ENCODE data around the gene TRPC5OS.

TRPC5OS gene

DNA sequence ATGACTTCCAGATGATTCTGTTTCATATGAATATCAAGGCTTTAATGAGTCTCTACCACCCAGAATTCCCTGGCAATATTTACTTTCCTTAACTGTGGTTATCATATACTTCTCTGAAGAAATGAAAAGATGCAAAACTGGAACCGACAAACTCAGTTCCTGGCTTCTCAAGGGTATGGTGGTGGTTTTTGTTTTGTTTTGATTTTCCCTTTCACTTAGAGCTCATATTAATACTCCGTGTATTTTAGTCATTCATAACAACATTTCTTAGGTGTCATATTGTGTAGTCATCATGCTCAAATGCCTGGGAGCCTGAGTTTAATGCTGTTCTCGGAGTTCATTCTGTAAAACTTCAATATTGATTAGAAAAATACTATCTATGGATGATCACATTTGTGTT, 665 bp downstream of the TRPC5OS start:
- Histone ChIP-seq H3K36me3 (replicated peaks; ENCODE audit: insufficient read depth, low read length) (no peaks in the 10 kb centered on the region), H3F3A (ENCODE audit: insufficient read depth, low read length) (no peaks in the 10 kb centered on the region), H3K9ac (ENCODE audit: low read length) (no peak overlapping the region), H3K4me2 (ENCODE audit: low read depth, low read length) (no peak overlapping the region), H3K4me3 (ENCODE audit: low read length) (no peak overlapping the region), H3K9me3 (replicated peaks; ENCODE audit: insufficient read depth, low read length) (no peaks in the 10 kb centered on the region), H3K79me2 (ENCODE audit: low read length) (no peaks in the 10 kb centered on the region), H3K4me1 (ENCODE audit: low read length) (no peaks in the 10 kb centered on the region), H2AFZ (ENCODE audit: low read length) (no peak overlapping the region), H4K20me1 (ENCODE audit: insufficient read depth, low read length) (no peaks in the 10 kb centered on the region), H3K9me2 (replicated peaks; ENCODE audit: insufficient read depth, low read length) (no peaks in the 10 kb centered on the region), H3K27me3 (replicated peaks; ENCODE audit: insufficient read depth, low read length) (no peaks in the 10 kb centered on the region), H3K27ac (ENCODE audit: low read length) (no peak overlapping the region)
- no peak for DNase-seq
- TF ChIP-seq EZH2phosphoT487 (IDR thresholded peaks at IDR 0.05; ENCODE audit: low read length) (no peak), CTCF (IDR thresholded peaks at IDR 0.05; ENCODE audit: low read length) (no peak), EZH2 (optimal IDR thresholded peaks at IDR 0.05; ENCODE audit: low read depth, low read length) (no peak)

GRCh38 chrX:111877681-111878080, 1.7 kb downstream of the TRPC5OS start:
- Histone ChIP-seq H2AFZ (ENCODE audit: low read length) (no peak overlapping the region), H3F3A (ENCODE audit: insufficient read depth, low read length) (no peaks in the 10 kb centered on the region), H3K4me1 (ENCODE audit: low read length) (no peaks in the 10 kb centered on the region), H3K27me3 (replicated peaks; ENCODE audit: insufficient read depth, low read length) (no peaks in the 10 kb centered on the region), H3K4me2 (ENCODE audit: low read depth, low read length) (no peak overlapping the region), H3K9me2 (replicated peaks; ENCODE audit: insufficient read depth, low read length) (no peaks in the 10 kb centered on the region), H3K4me3 (ENCODE audit: low read length) (no peak overlapping the region), H3K27ac (ENCODE audit: low read length) (no peak overlapping the region), H3K9me3 (replicated peaks; ENCODE audit: insufficient read depth, low read length) (no peaks in the 10 kb centered on the region), H3K36me3 (replicated peaks; ENCODE audit: insufficient read depth, low read length) (no peaks in the 10 kb centered on the region), H3K79me2 (ENCODE audit: low read length) (no peaks in the 10 kb centered on the region), H3K9ac (ENCODE audit: low read length) (no peak overlapping the region), H4K20me1 (ENCODE audit: insufficient read depth, low read length) (no peaks in the 10 kb centered on the region)
- DNase-seq, result no peak
- TF ChIP-seq EZH2 (optimal IDR thresholded peaks at IDR 0.05; ENCODE audit: low read depth, low read length), result no peak
- no peak for TF ChIP-seq EZH2phosphoT487 (IDR thresholded peaks at IDR 0.05; ENCODE audit: low read length)
- no peak for TF ChIP-seq CTCF (IDR thresholded peaks at IDR 0.05; ENCODE audit: low read length)

- Histone ChIP-seq H3K4me2 (ENCODE audit: low read depth, low read length) (no peak overlapping the region), H4K20me1 (ENCODE audit: insufficient read depth, low read length) (no peaks in the 10 kb centered on the region), H2AFZ (ENCODE audit: low read length) (no peak overlapping the region), H3K4me3 (ENCODE audit: low read length) (no peak overlapping the region), H3F3A (ENCODE audit: insufficient read depth, low read length) (no peaks in the 10 kb centered on the region), H3K27me3 (replicated peaks; ENCODE audit: insufficient read depth, low read length) (no peaks in the 10 kb centered on the region), H3K9me2 (replicated peaks; ENCODE audit: insufficient read depth, low read length) (no peaks in the 10 kb centered on the region), H3K27ac (ENCODE audit: low read length) (no peak overlapping the region), H3K9ac (ENCODE audit: low read length) (no peak overlapping the region), H3K9me3 (replicated peaks; ENCODE audit: insufficient read depth, low read length) (no peaks in the 10 kb centered on the region), H3K36me3 (replicated peaks; ENCODE audit: insufficient read depth, low read length) (no peaks in the 10 kb centered on the region), H3K4me1 (ENCODE audit: low read length) (no peaks in the 10 kb centered on the region), H3K79me2 (ENCODE audit: low read length) (no peaks in the 10 kb centered on the region)
- TF ChIP-seq EZH2 (optimal IDR thresholded peaks at IDR 0.05; ENCODE audit: low read depth, low read length), result no peak
- TF ChIP-seq CTCF (IDR thresholded peaks at IDR 0.05; ENCODE audit: low read length), result no peak
- TF ChIP-seq EZH2phosphoT487 (IDR thresholded peaks at IDR 0.05; ENCODE audit: low read length), result no peak
- no peak for DNase-seq
Observed at GRCh38 chrX:111880735-111881134, 4.8 kb downstream of the TRPC5OS start.
